Kidney glomerular epithelial cell (primary cell): ENCODE measurements around the gene GNB1.
A peak's percentile ranks its signal among the peaks of the same experiment; 100 is the strongest.
"Not testable (repeated sequence)": the region's sequence is repeated elsewhere in the genome, so short reads cannot be mapped to it uniquely, and the experiment has no call there.

ENCODE experiments used
- DNase-seq: peaks from one replicate; lab custom pipeline; 2025; lab: John Stamatoyannopoulos, UW

GNB1 gene

DNA sequence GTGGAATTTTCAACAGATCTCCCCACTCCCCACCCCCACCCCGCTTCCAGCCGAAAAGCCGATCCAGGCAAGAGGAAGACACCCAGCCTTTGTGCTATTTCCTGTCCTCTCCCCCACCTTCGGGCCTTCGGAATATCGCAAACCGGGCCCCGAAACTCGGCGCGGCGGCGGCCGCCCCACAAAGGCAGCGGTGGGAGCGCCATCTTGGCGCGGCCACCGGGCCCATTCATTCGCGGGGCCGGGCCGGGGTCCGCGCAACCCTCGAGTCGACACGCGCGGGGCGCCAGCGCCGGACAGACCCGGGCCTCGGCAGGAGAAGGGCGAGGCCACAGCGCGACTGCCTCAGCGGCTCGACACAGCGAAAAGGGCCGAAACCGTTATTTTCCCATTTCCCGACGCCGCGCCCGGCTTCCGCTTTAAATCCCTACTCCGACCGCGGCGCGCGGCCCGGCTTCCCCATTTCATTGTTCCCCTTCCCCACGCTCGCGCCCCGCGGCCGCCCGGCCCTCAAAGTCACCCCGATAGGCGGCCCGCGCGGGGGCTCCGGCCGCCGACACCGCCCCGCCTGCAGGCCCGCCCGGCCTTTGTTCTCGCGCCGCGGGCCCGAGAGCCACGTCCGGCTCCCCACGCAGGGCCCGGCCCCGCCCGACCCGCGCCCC lies 911 bp downstream of the GNB1 start:
- DNase-seq = no peak

GRCh38 chr1:1889090-1889750 lies 1.7 kb downstream of the GNB1 start:
- DNase-seq = no peak

GRCh38 chr1:1883890-1884289 lies 7.0 kb downstream of the GNB1 start:
- not testable (repeated sequence) for DNase-seq

- DNase-seq = peak; percentile 26
Measured at GRCh38 chr1:1883092-1883873, 7.6 kb downstream of the GNB1 start.

DNA sequence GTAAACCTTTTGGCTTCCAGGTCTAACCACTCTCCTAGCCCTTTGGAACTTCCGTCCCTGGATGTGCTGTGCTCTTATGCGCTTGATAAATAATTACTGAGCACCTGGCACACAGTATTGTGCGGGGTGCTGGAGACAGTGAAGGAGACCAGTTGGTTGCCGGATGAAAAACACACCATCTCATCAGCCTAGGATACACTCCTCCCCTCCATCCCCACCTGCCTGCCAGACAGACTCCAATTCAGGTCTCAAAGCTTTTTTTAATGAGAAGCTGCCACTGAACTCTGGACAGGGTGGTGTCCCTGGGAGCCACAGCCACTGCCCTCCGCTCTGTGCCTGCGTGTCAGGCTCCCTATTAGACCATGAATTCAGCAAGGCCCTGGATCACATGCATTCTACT lies 9.2 kb downstream of the GNB1 start:
- DNase-seq = no peak

DNA sequence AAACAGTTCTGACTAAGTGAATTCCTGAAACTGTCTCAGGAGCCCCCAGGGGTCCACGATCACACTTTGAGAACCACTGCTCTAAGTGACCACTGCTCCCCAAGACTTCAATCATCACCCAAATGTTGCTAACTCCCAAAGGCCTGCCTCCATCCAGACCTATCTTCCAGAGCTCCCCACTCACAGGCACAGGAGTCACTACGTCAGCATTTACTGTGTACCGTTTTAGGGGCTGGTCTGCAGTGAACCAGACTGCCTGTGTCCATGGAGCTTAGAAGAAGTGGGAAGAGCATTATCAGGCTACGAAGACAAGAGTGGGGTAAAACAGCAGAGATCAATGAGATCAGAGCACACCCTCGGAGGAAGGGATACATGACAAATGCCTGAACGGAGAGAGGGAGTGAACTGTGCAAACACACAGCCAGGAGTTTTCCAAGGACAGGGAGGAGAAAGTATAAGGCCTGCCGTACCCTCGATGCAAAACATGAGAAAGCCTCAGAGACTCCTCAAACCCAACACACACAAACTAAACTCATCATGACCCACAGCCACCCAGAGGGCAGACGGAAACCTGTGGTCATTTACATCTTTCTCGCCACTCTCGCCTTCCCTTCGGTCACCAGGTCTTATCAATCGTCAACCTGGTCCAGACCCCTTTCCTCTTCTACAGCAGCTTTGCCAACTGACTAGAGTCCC lies 10.1 kb downstream of the GNB1 start:
- DNase-seq = no peak

GRCh38 chr1:1879942-1880341 lies 10.9 kb downstream of the GNB1 start:
- DNase-seq = no peak

DNA sequence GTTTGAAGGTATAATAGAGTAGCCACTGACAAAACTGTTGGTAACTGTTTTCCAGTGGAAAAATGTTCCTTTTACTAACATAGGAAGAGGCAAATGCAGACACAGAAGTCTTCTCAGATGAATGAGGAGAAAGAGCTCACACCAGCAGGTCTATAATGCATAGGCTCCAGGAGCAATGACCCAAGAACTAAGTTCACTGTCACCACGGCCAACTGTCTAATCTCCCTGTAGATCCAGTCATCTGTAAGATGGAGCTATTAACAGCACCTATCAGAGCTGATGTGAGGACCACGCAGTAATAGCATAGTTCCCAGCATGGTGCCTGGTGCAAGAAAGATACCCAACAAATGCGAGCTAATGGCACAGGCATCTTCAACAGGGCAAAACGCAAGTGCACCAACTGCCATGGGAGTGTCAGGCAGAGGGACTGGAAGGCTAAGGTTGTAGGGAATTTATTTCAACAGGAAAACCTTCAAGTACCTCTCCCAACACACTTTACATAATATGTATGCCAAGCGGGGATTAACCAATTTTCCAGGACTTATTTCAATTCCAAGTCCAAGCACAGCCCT lies 12.9 kb downstream of the GNB1 start:
- DNase-seq = no peak

- no peak for DNase-seq
Measured at GRCh38 chr1:1876335-1876930, 14.5 kb downstream of the GNB1 start.

GRCh38 chr1:1875932-1876331 lies 15.0 kb downstream of the GNB1 start:
- no peak for DNase-seq

DNA sequence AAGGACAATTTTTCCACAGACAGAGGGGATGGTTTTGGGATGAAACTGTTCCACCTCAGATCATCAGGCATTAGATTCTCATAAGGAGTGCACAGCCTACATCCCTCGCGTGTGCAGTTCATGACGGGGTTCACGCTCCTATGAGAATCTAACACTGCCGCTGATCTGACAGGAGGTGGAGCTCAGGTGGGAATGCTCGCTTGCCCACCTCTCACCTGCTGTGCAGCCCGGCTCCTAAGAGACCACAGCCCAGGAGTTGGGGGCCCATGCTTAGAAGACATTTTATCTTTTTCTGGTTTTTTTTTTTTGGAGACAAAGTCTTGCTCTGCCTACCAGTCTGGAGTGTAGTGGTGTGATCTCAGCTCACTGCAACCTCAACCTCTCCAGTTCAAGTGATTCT lies 16.0 kb downstream of the GNB1 start:
- no peak for DNase-seq

DNA sequence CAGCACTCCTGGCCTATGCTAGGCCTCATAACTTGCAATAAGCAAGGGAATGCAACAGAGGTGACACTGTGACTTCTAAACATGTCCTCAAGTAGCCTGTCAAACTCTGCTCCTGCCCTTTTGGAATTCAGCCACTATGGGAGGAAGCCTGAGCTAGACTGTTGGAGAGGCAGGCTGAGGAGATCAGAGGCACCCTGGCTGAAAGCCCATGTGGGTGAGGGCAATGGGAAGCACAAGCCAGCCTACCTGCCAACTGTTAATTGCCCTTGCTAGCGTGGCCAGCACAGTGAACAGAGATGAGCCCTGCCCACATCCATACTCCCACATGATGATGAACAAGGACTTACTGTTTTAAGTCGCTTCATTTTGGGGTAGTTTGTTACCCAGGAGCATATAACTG lies 17.7 kb downstream of the GNB1 start:
- no peak for DNase-seq

DNA sequence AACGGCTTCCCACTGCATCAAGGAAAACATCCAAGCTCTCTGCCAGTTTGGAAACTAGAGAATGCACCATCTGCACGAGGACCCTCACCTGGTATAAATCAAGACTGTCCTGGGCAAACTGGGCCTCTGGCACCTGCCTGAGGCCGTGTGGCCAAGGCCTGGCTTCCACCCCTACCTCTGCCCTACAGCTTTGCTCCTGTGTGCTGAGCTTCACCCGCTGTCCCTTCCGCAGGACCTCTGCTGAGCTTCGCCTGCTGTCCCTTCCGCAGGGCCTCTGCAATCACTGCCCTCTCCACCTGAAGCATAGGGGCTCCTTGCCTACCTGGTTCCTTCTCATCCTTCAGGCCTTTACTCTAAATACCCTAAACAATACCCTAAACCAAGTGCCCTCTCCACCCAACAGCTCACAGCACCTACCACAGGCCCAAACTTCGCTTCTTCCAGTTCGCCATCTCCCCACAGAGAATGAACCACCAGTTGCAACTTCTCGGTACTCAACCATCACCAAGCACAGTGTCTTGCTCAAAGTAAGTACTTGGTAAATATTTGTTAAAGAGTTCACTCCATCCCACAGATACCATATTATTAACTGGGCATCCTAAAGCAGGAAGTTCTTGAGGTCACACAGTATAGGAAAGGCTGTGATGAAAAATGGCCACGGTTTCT lies 18.4 kb downstream of the GNB1 start:
- DNase-seq = no peak

DNA sequence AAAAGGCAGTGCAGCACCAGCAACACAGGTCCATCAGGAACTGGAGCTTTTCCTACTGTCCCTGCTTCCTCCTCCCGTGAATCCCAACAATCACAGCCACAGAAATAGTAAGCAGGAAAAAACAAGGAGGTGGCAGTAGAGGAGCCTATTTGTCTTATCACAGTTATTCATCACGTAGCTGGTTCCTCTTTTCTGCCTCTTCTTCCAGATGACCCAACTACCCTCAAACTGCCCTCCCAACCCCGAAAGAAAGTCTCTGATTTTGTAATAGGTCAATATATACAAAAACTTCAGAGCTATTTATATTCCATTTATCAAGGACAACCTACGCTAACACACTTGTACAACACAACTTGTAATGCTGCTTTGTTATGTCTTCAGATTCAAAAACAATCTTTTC lies 21.4 kb downstream of the GNB1 start:
- DNase-seq = no peak

- DNase-seq = no peak
Measured at GRCh38 chr1:1867164-1867563, 23.7 kb downstream of the GNB1 start.

DNA sequence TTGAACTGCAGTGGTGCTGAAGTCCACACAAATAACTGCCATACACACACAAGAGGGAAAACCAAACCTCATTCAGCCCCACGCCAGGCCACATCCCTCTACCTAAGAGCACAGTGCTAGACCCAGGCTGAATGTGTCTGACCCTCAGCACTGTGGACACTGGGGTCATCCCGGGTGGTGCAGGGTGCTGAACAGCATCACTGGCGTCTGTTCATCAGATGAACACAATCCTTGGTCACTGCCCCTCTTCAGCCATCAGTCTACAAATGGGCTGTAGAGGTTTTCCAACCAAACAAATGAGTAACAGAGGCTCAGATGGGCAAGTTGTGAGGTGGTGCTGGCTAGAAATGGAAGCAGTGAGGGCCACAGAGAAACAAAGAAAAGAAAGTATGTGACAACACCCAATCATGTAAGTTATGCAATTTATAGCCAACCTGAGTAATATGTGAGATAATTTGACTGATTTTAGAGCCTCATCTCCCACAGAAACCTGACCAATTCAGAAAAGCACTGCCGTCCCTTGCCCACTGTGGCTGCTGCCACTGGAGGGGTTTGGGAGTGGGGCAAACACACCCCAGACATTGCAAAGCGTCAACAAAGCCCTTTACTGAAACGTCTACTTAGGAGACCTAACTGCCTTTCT lies 27.9 kb downstream of the GNB1 start:
- DNase-seq = no peak

DNA sequence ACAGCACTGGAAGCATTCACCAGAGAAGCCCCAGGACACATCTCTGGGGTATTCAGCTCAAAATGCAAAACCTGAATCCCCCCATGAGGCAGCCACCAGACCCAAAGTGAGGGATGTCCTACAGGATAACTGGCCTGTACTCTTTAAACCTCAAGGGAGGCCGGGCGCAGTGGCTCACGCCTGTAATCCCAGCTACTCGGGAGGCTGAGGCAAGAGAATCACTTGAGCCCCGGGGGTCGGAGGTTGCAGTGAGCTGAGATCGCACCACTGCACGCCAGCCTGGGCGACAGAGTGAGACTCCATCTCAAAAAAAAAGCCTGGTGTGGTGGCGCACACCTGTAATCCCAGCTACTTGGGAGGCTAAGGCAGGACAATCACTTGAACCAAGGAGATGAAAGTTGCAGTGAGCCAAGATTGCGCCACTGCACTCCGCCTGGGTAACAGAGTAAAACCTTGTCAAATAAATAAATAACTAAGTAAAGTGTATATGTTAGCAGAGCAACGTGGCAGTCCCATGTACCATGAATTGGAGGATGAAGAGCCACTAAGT lies 29.1 kb downstream of the GNB1 start:
- not testable (repeated sequence) for DNase-seq

GRCh38 chr1:1861339-1861730 lies 29.6 kb downstream of the GNB1 start:
- no peak for DNase-seq

GRCh38 chr1:1859970-1860697 lies 30.8 kb downstream of the GNB1 start:
- not testable (repeated sequence) for DNase-seq
